ENCODE measurements around the gene ABHD2.
A peak's percentile ranks its signal among the peaks of the same experiment; 100 is the strongest.
"Not testable (repeated sequence)": the region's sequence is repeated elsewhere in the genome, so short reads cannot be mapped to it uniquely, and the experiment has no call there.

Gene ABHD2

DNA sequence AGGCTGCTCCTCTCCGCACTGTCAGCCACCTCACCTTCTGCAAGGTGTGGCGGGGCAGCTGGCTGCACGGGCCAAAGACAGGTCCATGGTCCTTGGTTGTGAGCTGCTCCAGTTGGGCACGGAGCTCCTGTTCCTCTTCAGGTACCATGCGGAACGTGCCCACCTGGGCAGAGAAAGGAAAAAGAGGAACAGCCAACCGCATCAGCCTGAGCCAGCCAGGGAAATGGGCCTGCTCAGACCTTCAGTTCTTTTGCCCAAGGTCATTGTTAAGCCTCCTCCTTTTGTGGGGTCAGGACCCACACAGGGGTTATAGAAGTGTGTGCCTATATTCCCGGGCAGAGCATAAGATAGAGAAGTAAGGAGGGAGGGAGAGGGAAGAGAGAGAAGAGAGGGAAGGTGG, 130.3 kb downstream of the ABHD2 start:
- no peak overlapping the region for H3K9ac ChIP-seq (ENCODE audit: low read length)
- no peaks in the 10 kb centered on the region for H3K36me3 ChIP-seq (ENCODE audit: control insufficient read depth, insufficient read depth, low read length)
- H3K4me3 ChIP-seq (ENCODE audit: low read length), result no peak overlapping the region
- H3K27me3 ChIP-seq (ENCODE audit: control insufficient read depth, insufficient read depth, low read length), result no peaks in the 10 kb centered on the region
- no peaks in the 10 kb centered on the region for H3K4me1 ChIP-seq (ENCODE audit: control insufficient read depth, insufficient read depth, low read length)
- no peaks in the 10 kb centered on the region for H3K9me3 ChIP-seq (ENCODE audit: control insufficient read depth, low read length)

GRCh38 chr15:89221543-89221942, 133.3 kb downstream of the ABHD2 start, which contains the start of gene RLBP1:
TSS of gene RLBP1 (minus strand) at chr15:89221579. CDS start at chr15:89218975, 2,604 bp downstream.
- H3K4me3 ChIP-seq (ENCODE audit: low read length), result no peak within 1 kb of the TSS
- no peaks in the 10 kb centered on the region for H3K4me1 ChIP-seq (ENCODE audit: control insufficient read depth, insufficient read depth, low read length)
- H3K9ac ChIP-seq (ENCODE audit: low read length), result no peak within 1 kb of the TSS
- H3K27me3 ChIP-seq (ENCODE audit: control insufficient read depth, insufficient read depth, low read length), result no peaks in the 10 kb centered on the region
- H3K36me3 ChIP-seq (ENCODE audit: control insufficient read depth, insufficient read depth, low read length), result no peaks in the 10 kb centered on the region
- H3K9me3 ChIP-seq (ENCODE audit: control insufficient read depth, low read length), result no peaks in the 10 kb centered on the region

DNA sequence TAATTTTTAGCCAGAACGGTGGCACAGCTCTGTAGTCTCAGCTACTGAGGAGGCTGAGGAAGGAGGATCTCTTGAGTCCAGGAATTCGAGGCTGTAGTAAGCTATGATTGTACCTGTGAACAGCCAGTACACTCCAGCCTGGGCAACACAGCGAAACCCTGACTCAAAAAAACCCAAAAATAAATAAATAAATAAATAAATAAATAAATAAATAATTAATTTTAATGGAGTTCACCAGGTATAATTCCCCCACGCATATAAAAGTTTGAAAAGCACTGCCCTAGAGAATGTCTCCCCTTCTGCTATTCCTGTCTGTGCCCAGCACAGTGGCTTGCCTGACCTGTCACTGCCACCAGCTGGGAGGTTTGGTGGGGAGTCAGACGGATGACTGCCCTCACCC, 137.3 kb downstream of the ABHD2 start:
- Histone ChIP-seq H3K9ac (ENCODE audit: low read length) (no peak overlapping the region), H3K4me3 (ENCODE audit: low read length) (no peak overlapping the region), H3K36me3 (ENCODE audit: control insufficient read depth, insufficient read depth, low read length) (no peaks in the 10 kb centered on the region), H3K9me3 (ENCODE audit: control insufficient read depth, low read length) (no peaks in the 10 kb centered on the region), H3K27me3 (ENCODE audit: control insufficient read depth, insufficient read depth, low read length) (no peaks in the 10 kb centered on the region), H3K4me1 (ENCODE audit: control insufficient read depth, insufficient read depth, low read length) (no peaks in the 10 kb centered on the region)

GRCh38 chr15:89226359-89227221, 138.3 kb downstream of the ABHD2 start:
- no peaks in the 10 kb centered on the region for H3K9me3 ChIP-seq (ENCODE audit: control insufficient read depth, low read length)
- no peaks in the 10 kb centered on the region for H3K36me3 ChIP-seq (ENCODE audit: control insufficient read depth, insufficient read depth, low read length)
- no peaks in the 10 kb centered on the region for H3K27me3 ChIP-seq (ENCODE audit: control insufficient read depth, insufficient read depth, low read length)
- no peaks in the 10 kb centered on the region for H3K4me1 ChIP-seq (ENCODE audit: control insufficient read depth, insufficient read depth, low read length)
- H3K9ac ChIP-seq (ENCODE audit: low read length), result no peak overlapping the region
- H3K4me3 ChIP-seq (ENCODE audit: low read length), result no peak overlapping the region

GRCh38 chr15:89227425-89227824, 139.2 kb downstream of the ABHD2 start:
- H3K4me1 ChIP-seq (ENCODE audit: control insufficient read depth, insufficient read depth, low read length), result no peaks in the 10 kb centered on the region
- H3K36me3 ChIP-seq (ENCODE audit: control insufficient read depth, insufficient read depth, low read length), result no peaks in the 10 kb centered on the region
- H3K9ac ChIP-seq (ENCODE audit: low read length), result no peak overlapping the region
- no peaks in the 10 kb centered on the region for H3K27me3 ChIP-seq (ENCODE audit: control insufficient read depth, insufficient read depth, low read length)
- H3K4me3 ChIP-seq (ENCODE audit: low read length), result no peak overlapping the region
- H3K9me3 ChIP-seq (ENCODE audit: control insufficient read depth, low read length), result no peaks in the 10 kb centered on the region

DNA sequence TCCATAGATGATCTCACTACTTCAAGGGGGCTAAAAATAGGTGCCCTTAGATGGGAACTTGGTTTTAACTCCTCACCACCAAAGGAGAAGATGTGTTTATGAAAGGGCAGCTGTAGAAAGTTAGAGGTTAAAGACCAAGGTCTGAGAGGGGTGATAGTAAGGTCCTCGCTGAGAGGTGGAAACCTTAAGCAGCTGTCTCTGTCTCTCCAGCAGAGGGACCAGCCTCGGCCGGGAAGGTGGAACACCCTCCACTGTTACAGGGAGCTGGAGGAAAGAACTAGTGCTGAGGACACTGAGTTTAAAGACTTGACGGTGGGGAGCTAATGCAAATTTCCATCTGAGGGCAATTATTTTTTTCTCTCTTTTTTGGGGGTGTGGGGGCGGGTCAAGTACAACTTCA, 142.0 kb downstream of the ABHD2 start:
- H3K27me3 ChIP-seq (ENCODE audit: control insufficient read depth, insufficient read depth, low read length), result no peaks in the 10 kb centered on the region
- no peak overlapping the region for H3K4me3 ChIP-seq (ENCODE audit: low read length)
- no peak overlapping the region for H3K9ac ChIP-seq (ENCODE audit: low read length)
- H3K4me1 ChIP-seq (ENCODE audit: control insufficient read depth, insufficient read depth, low read length), result no peaks in the 10 kb centered on the region
- H3K36me3 ChIP-seq (ENCODE audit: control insufficient read depth, insufficient read depth, low read length), result no peaks in the 10 kb centered on the region
- no peaks in the 10 kb centered on the region for H3K9me3 ChIP-seq (ENCODE audit: control insufficient read depth, low read length)

DNA sequence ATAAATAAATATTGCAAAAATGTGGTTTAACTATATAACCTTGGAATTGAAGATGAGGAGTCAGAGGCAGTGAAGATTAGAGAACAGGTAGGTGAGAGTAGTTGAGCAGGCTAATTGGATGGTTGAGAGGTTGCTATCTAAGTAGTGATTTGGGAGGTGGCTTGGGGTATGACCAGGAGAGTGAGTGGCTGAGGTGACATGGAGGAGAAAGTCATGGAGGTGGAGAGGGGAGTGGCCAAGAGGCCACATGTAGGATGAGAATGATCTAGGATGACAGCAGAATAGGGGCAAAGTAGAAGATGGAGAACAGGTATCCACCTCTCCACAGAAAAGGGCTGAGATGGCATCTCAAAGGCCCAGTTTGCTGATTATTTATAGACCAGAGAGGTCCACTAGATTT, 143.6 kb downstream of the ABHD2 start:
- H3K9ac ChIP-seq (ENCODE audit: low read length), result no peak overlapping the region
- H3K27me3 ChIP-seq (ENCODE audit: control insufficient read depth, insufficient read depth, low read length), result no peaks in the 10 kb centered on the region
- H3K36me3 ChIP-seq (ENCODE audit: control insufficient read depth, insufficient read depth, low read length), result no peaks in the 10 kb centered on the region
- no peak overlapping the region for H3K4me3 ChIP-seq (ENCODE audit: low read length)
- H3K4me1 ChIP-seq (ENCODE audit: control insufficient read depth, insufficient read depth, low read length), result no peaks in the 10 kb centered on the region
- no peaks in the 10 kb centered on the region for H3K9me3 ChIP-seq (ENCODE audit: control insufficient read depth, low read length)

DNA sequence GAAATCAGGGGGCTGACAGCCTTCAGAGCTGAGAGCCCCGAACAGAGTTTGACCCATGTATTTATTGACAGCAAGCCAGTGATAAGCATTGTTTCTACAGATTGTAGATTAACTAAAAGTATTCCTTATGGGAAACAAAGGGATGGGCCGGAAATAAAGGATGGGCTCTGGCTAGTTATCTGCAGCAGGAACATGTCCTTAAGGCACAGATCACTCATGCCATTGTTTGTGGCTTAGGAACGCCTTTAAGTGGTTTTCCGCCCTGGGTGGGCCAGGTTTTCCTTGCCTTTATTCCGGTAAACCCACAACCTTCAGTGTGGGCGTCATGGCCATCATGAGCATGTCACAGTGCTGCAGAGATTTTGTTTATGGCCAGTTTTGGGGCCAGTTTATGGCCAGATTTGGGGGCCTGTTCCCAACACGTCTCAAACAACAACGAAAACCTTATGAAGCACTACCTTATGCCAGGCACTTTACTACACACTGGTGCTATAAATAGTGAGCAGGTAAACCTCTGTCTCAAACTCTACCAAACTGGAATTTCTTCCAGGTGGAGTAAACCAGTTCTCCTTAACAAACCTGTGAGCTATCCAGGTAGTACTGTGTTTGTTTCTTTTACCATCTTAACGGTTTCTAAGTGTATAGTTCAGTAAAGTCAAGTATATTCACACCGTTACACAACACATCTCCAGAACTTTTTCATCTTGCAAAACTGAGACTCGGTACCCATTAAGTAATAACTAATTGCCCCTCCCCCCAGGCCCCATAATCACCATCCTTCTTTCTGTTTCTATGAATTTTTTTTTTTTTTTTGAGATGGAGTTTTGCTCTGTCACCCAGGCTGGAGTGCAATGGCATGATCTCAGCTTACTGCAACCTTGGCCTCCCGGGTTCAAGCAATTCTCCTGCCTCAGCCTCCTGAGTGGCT, 151.9 kb downstream of the ABHD2 start:
- peaks cover 13% of the 10 kb centered on the region for H3K4me1 ChIP-seq (ENCODE audit: control insufficient read depth, insufficient read depth, low read length)
- not testable (repeated sequence) for H3K27me3 ChIP-seq (ENCODE audit: control insufficient read depth, insufficient read depth, low read length); H3K4me3 ChIP-seq (ENCODE audit: low read length); H3K36me3 ChIP-seq (ENCODE audit: control insufficient read depth, insufficient read depth, low read length); H3K9me3 ChIP-seq (ENCODE audit: control insufficient read depth, low read length); H3K9ac ChIP-seq (ENCODE audit: low read length)

- Histone ChIP-seq H3K36me3 (ENCODE audit: control insufficient read depth, insufficient read depth, low read length) (no peaks in the 10 kb centered on the region), H3K4me1 (ENCODE audit: control insufficient read depth, insufficient read depth, low read length) (peaks cover 13% of the 10 kb centered on the region), H3K9ac (ENCODE audit: low read length) (peak overlapping the region; percentile 83), H3K4me3 (ENCODE audit: low read length) (peak overlapping the region; percentile 97), H3K27me3 (ENCODE audit: control insufficient read depth, insufficient read depth, low read length) (no peaks in the 10 kb centered on the region), H3K9me3 (ENCODE audit: control insufficient read depth, low read length) (no peaks in the 10 kb centered on the region)
Measured at GRCh38 chr15:89243046-89243690, 154.9 kb downstream of the ABHD2 start.

GRCh38 chr15:89243691-89244573, 155.7 kb downstream of the ABHD2 start, which contains the start of gene FANCI:
TSS of gene FANCI (plus strand) at chr15:89243979. CDS start at chr15:89247648, 3,669 bp downstream.
- no peaks in the 10 kb centered on the region for H3K27me3 ChIP-seq (ENCODE audit: control insufficient read depth, insufficient read depth, low read length)
- H3K9me3 ChIP-seq (ENCODE audit: control insufficient read depth, low read length), result no peaks in the 10 kb centered on the region
- peaks cover 13% of the 10 kb centered on the region for H3K4me1 ChIP-seq (ENCODE audit: control insufficient read depth, insufficient read depth, low read length)
- H3K4me3 ChIP-seq (ENCODE audit: low read length), result peak within 1 kb of the TSS; percentile 97
- H3K36me3 ChIP-seq (ENCODE audit: control insufficient read depth, insufficient read depth, low read length), result no peaks in the 10 kb centered on the region
- H3K9ac ChIP-seq (ENCODE audit: low read length), result peak within 1 kb of the TSS; percentile 83

- no peaks in the 10 kb centered on the region for H3K9me3 ChIP-seq (ENCODE audit: control insufficient read depth, low read length)
- peak overlapping the region; percentile 97 for H3K4me3 ChIP-seq (ENCODE audit: low read length)
- peaks cover 13% of the 10 kb centered on the region for H3K4me1 ChIP-seq (ENCODE audit: control insufficient read depth, insufficient read depth, low read length)
- H3K27me3 ChIP-seq (ENCODE audit: control insufficient read depth, insufficient read depth, low read length), result no peaks in the 10 kb centered on the region
- peak overlapping the region; percentile 83 for H3K9ac ChIP-seq (ENCODE audit: low read length)
- H3K36me3 ChIP-seq (ENCODE audit: control insufficient read depth, insufficient read depth, low read length), result no peaks in the 10 kb centered on the region
Measured at GRCh38 chr15:89244574-89244903, 156.3 kb downstream of the ABHD2 start.

All from mucosa of stomach (tissue), 1 donor.